Osteocyte (in vitro differentiated cells): ENCODE measurements around the gene LRRC1. TPM values are rescaled to one million over a fixed set of nuclear protein-coding genes. Genes with fewer than 3 reads are reported as not detected.

Experiments used
- DNase-seq: peaks from one replicate; pipeline ENCODE4 v3.0.0; 2021; ENCODE audit warnings: mixed read lengths; ENCODE audit not compliant: unreplicated experiment; ENCODE audit errors: extremely low spot score
- H3K27ac Mint-ChIP-seq: one replicate; pipeline ENCODE4 v1.8.0; 2021; ENCODE audit warnings: mild to moderate bottlenecking, mixed read lengths; ENCODE audit not compliant: unreplicated experiment
- H3K27me3 Mint-ChIP-seq: one replicate; pipeline ENCODE4 v1.8.0; 2021; ENCODE audit warnings: mixed read lengths; ENCODE audit not compliant: unreplicated experiment
- H3K36me3 Mint-ChIP-seq: one replicate; pipeline ENCODE4 v1.8.0; 2021; ENCODE audit warnings: mixed read lengths; ENCODE audit not compliant: unreplicated experiment
- H3K4me1 Mint-ChIP-seq: one replicate; pipeline ENCODE4 v1.8.0; 2021; ENCODE audit warnings: mixed read lengths; ENCODE audit not compliant: unreplicated experiment
- H3K4me3 Mint-ChIP-seq: one replicate; pipeline ENCODE4 v1.8.0; 2021; ENCODE audit warnings: mild to moderate bottlenecking, moderate library complexity, mixed read lengths; ENCODE audit not compliant: unreplicated experiment
- H3K9me3 Mint-ChIP-seq: one replicate; pipeline ENCODE4 v1.8.0; 2021; ENCODE audit warnings: mixed read lengths; ENCODE audit not compliant: unreplicated experiment
- CTCF ChIP-seq: fragments of 200-600 bp; sonication (generic); IDR thresholded peaks from 2 replicates; pipeline ENCODE4 v1.5.0; 2021; ENCODE audit warnings: antibody characterized with exemption, mild to moderate bottlenecking, moderate library complexity
- total RNA-seq: library from RNA; stranded (reverse); gene quantifications from 2 replicates; pipeline ENCODE4 v1.2.1, GENCODE V29; 2021

The LRRC1 gene
- total RNA-seq, 1 donor from 2014 or later, result 7.4 TPM

DNA sequence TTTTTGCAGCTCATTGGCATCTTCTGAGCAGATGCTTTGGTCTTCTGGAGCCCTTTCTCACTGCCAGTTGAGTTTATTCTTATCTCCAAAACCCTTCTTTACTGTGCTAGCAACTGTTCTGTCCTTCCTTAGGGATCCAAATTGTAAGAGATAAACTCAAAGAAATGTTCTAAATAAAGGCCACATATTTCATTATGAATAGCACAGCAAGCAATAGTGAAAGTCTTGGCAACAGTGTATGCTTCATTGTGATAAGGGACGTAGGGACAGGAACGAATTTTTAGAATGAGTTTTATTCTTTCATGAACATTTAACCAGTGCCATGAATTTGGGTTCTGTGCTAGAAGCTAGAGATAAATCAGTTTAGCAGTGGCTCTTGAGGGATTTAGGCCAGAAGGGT, 61.1 kb downstream of the LRRC1 start:
- DNase-seq, result no peak
- H3K27ac Mint-ChIP-seq, result no peak overlapping the region
- no peaks in the 10 kb centered on the region for H3K4me1 Mint-ChIP-seq
- H3K4me3 Mint-ChIP-seq, result no peak overlapping the region
- no peak for TF ChIP-seq CTCF
- H3K36me3 Mint-ChIP-seq, result no peaks in the 10 kb centered on the region
- no peaks in the 10 kb centered on the region for H3K27me3 Mint-ChIP-seq
- no peaks in the 10 kb centered on the region for H3K9me3 Mint-ChIP-seq

GRCh38 chr6:53857318-53858094, 62.7 kb downstream of the LRRC1 start:
- TF ChIP-seq CTCF, result no peak
- H3K9me3 Mint-ChIP-seq, result no peaks in the 10 kb centered on the region
- peaks cover 9% of the 10 kb centered on the region for H3K4me1 Mint-ChIP-seq
- no peaks in the 10 kb centered on the region for H3K27me3 Mint-ChIP-seq
- H3K4me3 Mint-ChIP-seq, result no peak overlapping the region
- no peak overlapping the region for H3K27ac Mint-ChIP-seq
- no peak for DNase-seq
- H3K36me3 Mint-ChIP-seq, result no peaks in the 10 kb centered on the region

DNA sequence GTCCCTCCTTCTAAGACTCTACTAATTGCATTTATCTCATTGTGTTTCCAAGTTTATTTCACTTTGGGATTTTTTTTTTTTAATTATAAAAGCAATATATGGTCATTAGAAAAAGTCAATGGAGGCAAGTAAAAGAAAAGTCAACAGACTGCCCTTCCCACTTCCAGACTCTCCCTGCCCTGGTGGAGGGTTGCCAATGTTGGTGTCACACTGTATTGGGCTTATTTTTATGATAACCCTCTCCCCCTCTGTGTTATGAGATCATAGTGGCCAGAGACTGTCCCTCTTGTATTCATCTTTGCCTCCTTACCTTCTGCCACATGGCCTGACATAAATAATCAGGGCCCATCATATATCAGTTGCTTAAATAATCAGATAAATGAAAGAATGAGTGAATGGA, 63.4 kb downstream of the LRRC1 start:
- no peaks in the 10 kb centered on the region for H3K27me3 Mint-ChIP-seq
- H3K36me3 Mint-ChIP-seq, result no peaks in the 10 kb centered on the region
- no peak overlapping the region for H3K4me3 Mint-ChIP-seq
- no peak for TF ChIP-seq CTCF
- H3K9me3 Mint-ChIP-seq, result no peaks in the 10 kb centered on the region
- no peak overlapping the region for H3K27ac Mint-ChIP-seq
- no peak for DNase-seq
- H3K4me1 Mint-ChIP-seq, result peaks cover 16% of the 10 kb centered on the region

DNA sequence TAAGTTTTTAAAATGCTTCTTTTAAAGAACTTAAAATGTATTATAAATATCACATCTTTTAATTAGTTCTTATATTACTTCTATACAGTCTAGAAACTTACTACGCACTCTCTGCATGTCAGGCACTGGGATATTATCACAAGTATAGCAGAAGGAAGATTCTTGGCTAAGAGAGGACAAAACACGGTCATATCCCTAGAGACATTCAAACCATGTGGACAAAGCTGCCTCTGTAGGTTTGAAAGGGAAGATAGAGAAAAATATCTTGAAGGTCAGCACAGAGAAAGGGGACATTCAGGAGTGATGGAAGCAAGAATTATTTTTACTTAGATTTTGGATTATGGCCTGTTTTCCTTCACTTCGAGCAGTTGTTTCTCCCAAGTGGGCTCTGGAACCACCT, 64.1 kb downstream of the LRRC1 start:
- no peak overlapping the region for H3K4me3 Mint-ChIP-seq
- H3K27ac Mint-ChIP-seq, result no peak overlapping the region
- H3K9me3 Mint-ChIP-seq, result no peaks in the 10 kb centered on the region
- no peaks in the 10 kb centered on the region for H3K27me3 Mint-ChIP-seq
- TF ChIP-seq CTCF, result no peak
- H3K36me3 Mint-ChIP-seq, result no peaks in the 10 kb centered on the region
- H3K4me1 Mint-ChIP-seq, result peaks cover 22% of the 10 kb centered on the region
- DNase-seq, result no peak

DNA sequence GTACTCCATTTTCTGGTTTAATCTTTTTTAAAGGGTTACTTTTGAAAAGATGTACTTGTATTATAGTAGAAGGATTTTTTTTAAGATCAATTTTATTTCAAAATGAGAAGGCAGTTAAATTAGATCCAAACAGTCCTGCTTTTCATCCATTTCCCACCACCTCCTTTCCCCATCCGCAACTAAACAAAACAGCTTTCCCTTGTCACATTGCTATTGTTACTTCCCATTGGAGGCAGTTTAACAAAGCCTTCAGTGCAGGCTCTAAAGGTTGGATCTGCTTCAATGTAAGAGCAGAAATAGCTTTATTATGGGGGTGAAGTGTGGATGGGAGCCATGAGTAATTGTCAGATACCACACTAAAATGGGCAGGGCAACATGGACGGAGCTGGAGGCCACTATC, 65.7 kb downstream of the LRRC1 start:
- DNase-seq, result no peak
- no peaks in the 10 kb centered on the region for H3K36me3 Mint-ChIP-seq
- no peak for TF ChIP-seq CTCF
- H3K4me3 Mint-ChIP-seq, result no peak overlapping the region
- no peak overlapping the region for H3K27ac Mint-ChIP-seq
- H3K4me1 Mint-ChIP-seq, result peaks cover 26% of the 10 kb centered on the region
- no peaks in the 10 kb centered on the region for H3K27me3 Mint-ChIP-seq
- H3K9me3 Mint-ChIP-seq, result no peaks in the 10 kb centered on the region
